Measurements from ENCODE around the gene CGB7. TPM values are rescaled to one million over a fixed set of nuclear protein-coding genes. Genes with fewer than 3 reads are reported as not detected.
"Not testable (repeated sequence)": the region's sequence is repeated elsewhere in the genome, so short reads cannot be mapped to it uniquely, and the experiment has no call there.

CGB7 gene
- total and polyA plus RNA-seq, 9 of the 15 experiments (the other 6 are each of a cell fraction or from before 2014, with no cell fraction given), result not detected

GRCh38 chr19:49036815-49037214 lies 20.7 kb downstream of the CGB7 start, which contains the start of gene CGB1 (continued):
- peak; percentile 72 for TF ChIP-seq ZBTB40 (IDR thresholded peaks at IDR 0.05)
- TF ChIP-seq ZBTB40 (CRISPR knock-in tag; IDR thresholded peaks at IDR 0.05), result not testable (repeated sequence)
